NCI-H146 (cell line): Measurements from ENCODE around the gene FAM53B.
A peak's percentile ranks its signal among the peaks of the same experiment; 100 is the strongest.
"Not testable (repeated sequence)": the region's sequence is repeated elsewhere in the genome, so short reads cannot be mapped to it uniquely, and the experiment has no call there.

Source experiments
- DNase-seq: peaks from one replicate; lab custom pipeline; 2025; lab: John Stamatoyannopoulos, UW

FAM53B gene, protein sequence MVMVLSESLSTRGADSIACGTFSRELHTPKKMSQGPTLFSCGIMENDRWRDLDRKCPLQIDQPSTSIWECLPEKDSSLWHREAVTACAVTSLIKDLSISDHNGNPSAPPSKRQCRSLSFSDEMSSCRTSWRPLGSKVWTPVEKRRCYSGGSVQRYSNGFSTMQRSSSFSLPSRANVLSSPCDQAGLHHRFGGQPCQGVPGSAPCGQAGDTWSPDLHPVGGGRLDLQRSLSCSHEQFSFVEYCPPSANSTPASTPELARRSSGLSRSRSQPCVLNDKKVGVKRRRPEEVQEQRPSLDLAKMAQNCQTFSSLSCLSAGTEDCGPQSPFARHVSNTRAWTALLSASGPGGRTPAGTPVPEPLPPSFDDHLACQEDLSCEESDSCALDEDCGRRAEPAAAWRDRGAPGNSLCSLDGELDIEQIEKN

DNA sequence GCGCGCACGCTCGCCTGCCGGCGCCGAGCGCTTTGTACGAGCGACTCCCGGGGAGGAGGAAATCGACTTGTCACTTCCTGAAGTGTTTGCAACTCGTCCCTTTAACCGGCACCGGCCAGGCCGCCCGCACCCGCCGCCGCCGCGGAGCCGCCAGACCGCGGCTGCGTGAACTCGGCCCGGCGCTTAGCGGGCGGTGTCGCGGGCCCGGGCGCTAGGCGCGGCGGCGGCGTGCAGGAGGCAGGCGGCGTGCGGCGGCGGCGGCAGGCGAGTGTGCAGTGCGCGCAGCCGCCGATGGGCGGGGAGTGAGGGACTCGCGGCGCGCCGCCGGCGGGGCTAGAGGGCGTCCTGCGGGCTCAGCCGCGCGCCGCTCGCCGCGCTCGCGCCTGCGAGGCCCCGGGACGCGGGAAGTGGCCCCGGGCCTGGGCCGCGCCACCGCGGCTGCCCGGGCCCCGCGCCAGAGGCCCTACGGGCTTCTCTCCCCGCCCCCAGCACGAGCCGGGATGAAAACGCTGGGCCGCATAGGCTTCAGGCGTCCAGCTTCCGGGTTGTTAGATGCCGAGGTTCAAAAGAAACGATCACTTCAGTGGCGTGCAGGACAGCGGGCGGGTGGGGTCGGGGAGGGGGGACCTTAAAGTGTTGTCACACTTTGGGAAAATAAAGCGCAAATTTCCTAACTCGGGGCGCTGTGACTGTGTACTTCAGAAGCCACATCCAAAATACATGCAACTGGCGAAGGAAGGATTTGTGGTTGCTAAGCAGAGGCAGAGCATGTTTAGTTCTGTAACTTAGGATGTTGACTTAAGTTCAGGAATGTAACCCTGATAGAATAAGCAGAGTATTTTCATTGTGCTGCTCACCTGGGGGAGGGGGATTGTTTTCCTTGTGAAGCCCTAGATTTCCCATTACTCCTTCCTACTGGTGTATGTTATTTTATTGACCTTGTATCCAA, at the start of gene FAM53B:
Gene FAM53B (minus strand): TSS at position 277 of the 949 bp plus-strand sequence. CDS start 37,665 bp downstream, outside the sequence.
- peak; percentile 70 for DNase-seq

DNA sequence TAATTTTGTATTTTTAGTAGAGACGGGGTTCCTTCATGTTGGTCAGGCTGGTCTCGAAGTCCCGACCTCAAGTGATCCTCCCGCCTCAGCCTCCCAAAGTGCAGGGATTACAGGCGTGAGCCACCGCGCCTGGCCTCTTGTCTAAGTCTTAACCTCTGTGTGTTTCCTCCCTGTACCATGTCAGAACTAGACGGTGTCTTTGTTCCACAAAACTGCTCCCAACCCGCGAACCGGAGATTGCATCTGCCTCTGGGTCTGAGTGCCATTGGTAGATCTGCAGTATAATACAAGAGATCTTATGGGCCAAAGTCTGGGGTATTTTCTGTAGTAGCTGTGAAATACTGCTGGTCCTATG, 48.8 kb upstream of the FAM53B start:
- DNase-seq, result peak; percentile 1

DNA sequence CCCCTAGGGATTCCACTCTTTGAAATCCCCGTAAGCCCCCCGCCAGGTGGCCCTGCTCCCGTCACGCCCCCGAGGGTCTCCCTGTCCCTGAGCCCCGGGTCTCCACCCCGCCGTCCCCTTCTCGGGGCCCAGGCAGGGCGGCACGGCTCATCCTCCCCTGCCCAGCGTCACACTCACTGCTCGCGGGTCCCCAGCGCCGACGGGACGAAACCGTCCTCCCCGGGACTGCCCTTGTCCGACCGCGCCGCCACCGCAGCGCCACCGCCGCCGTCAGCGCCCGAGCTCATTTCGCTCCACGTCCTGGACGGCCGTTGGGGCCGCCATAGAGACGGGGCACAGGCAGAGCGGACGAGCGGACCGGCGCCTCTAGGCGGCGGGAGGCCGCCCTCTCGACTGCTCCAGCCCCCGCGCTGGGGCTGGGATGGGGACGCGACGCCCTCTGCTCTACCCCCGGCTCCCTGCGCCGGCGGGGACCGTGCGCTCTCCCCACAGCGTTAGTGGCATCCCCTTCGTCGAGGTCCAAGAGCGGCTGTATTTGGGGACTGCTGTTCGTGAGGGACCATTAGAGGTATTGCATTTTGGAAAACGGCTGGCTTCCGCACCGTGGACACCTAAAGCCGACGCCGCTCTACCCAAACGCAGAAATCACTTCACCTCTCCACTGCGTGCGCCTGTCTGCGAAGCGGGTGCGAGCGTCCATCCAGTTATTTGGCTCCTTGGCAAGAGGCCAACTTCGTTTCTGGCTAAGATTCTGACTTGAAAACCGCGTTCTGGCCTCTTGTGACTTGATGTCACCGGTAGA, 47.6 kb upstream of the FAM53B start, which contains the start of gene EEF1AKMT2:
Gene EEF1AKMT2 (minus strand): TSS at position 341 of the 802 bp plus-strand sequence. CDS start 54 bp downstream, at position 287.
- DNase-seq, result peak; percentile 88

DNA sequence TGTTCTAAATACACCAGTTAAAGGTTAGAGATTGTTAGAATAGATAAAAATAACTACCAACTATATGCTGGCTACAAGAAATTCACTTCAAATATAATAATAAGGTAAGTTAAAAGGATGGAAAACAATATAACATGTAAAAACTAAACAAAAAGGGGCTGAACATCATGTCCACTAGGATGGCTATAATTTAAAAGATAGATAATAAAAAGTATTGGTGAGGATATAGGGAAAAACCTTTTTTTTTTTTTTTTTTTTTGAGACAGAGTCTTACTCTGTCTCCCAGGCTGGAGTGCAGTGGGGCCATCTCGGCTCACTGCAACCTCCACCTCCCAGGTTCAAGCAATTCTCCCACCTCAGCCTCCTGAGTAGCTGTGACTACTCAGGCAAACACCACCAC, 38.7 kb upstream of the FAM53B start:
- not testable (repeated sequence) for DNase-seq

DNA sequence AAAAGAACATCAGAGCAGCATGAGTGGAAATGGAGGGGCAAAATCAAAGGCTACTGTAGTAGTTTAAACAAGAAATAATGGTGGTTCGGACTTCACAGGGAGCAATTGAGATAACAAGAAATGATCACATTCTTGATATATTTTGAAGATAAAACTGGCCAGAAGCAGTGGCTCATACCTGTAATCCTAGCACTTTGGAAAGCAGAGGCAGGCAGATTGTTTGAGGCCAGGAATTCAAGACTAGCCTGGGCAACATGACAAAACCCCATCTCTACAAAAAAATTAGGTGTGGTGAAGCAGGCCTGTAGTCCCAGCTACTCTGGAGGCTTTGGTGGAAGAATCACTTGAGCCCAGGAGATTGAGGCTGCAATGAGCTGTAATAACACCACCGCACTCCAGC, 24.6 kb upstream of the FAM53B start:
- DNase-seq, result no peak

DNA sequence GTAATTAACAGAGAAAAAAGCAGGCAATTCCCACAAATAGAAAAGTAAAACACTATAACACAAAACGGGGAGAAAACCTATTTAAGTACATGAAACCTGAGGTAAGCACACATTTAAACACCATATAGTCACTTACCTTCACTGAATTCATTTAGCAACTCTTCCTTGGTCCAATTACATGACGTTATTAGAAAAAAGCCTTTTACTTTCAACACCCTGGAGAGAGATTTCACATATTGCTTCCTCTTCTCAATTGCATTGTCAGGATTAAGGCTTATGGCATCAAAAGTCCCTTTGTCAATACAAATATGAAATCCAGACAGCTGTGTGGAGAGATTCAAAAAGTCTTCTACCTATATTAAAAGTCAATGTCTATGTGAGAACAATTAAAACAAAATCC, 21.1 kb upstream of the FAM53B start:
- DNase-seq, result no peak

DNA sequence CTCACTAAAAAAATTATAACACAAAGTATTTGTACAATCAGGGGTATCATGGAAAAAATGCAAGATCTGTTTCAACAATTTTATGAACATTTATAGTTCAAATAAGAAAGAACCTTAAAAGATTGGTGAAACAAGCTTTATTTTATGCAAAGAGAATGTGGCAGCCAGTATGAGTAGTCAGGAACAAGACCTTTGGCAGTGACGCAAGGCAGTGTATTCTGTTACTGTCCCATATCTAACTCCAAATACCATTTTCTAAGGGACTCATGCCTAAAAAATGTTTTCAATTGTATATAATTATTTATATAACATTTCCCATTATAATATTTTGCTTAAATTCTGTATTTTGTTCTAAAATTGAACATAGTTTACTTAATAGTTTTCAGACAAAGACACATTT, 19.1 kb upstream of the FAM53B start:
- DNase-seq, result no peak

DNA sequence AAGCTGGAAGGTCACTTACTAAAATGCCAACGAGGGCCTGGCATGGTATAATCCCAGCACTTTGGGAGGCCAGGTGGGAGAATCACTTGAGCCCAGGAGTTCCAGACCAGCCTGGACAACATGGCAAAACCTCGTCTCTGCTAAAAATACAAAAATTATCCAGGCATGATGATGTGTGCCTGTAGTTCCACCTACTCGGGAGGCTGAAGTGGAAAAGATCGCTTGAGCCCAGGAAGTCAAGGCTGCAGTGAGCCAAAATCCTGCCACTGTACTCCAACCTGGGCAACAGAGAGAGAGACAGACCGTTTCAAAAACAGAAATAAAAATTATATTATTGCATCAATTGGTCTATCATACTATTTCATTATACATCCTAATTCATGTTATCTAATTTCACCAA, 18.1 kb upstream of the FAM53B start:
- DNase-seq, result no peak

DNA sequence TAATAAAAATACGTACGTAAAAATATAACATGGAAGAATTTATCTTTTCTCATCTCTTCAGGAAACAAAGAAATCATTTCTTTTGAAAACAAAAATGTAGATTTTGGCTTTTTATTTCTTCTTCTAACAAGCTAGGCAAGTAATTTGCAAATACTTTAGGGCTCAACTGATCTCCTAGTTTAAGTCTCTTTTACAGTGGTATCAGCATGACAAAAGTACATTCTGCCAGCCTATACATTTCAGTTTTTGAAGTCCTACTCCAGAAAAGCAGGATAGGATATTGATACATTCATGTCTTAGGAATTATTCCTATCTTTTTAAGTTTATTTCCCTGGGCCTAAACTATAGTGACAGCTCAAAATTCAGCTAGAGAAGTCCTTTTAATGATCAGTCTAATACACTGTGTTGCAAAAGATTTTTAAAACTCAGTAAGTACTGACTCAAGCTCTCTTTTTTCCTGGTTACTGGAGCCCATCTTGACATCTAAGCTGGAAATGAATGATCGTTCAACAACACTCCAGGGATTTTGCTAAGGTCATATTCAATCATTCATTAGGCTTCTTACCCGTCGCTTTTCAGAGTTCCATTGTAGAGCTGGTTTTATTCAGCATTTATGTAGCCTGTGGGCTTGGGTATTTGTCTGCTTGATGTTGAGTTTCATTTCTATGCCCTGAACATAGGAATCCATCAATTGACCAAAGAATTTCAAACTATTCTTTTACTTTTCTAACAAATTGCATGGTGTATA, 12.2 kb upstream of the FAM53B start:
- DNase-seq, result no peak

DNA sequence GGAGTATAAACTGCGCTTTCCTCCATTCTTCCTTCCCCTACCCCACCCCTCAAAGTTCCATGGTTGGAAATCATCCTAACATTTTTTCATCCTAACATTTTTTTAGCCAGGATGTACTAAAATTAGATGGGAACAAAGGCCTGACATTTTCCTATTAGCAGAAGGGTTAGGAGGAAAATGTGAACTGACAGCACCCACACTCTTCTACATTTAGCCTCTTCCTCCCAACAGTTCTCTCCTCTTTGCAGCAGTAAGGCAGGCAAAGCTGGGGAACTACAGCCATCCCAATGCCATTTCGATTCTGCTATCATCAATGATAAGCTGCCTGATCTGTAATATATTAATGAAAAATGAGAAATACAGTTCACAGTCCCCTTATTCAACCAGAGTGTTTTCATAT, 11.4 kb upstream of the FAM53B start:
- no peak for DNase-seq

DNA sequence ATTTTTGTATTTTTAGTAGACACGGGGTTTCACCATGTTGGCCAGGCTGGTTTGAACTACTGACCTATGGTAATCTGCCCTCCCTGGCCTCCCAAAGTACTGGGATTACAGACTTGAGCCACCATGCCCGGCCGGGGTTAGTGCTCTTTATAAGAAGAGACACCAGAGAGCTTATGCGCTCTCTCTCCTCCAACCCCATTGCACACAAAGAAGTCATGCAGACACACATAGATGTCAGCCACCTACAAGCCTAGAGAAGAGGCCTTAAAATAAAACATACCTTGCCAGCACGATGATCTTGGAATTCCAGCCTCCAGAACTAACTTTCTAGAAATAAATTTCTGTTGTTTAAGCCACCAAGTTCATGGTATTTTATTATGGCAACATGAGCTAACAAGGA, 10.0 kb upstream of the FAM53B start:
- DNase-seq, result no peak

DNA sequence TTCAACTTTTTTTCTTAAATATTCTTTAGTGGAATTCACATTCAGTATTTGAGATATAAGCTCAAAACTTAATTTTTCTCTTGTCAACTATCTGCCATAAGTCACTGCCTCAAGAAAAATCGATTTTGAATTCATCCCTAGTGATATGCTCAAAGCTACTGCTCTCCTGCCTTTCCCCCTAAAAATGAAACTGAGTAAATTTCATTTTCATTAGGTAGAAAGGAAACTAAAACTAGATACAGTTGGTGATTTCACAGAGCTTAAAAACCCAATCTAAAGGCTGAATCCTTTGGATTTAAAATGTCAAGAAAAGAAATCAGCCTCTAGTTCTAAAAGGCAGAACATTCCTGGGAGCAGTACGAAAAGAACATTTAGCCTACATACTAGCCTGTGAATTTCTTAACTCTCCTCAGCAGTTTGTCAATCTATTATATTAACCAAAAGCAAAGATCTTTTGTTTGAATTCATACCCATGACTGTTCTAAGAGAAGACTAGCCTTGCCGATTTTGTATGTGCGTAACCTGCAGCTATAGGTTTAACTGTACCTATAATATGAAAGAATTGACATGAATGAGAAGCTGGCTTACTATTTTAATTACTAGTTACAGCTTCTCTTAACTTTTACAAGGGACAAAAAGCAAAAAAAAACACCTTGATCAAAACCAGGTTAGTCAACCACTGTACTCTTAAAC, 4.9 kb upstream of the FAM53B start:
- DNase-seq, result no peak

DNA sequence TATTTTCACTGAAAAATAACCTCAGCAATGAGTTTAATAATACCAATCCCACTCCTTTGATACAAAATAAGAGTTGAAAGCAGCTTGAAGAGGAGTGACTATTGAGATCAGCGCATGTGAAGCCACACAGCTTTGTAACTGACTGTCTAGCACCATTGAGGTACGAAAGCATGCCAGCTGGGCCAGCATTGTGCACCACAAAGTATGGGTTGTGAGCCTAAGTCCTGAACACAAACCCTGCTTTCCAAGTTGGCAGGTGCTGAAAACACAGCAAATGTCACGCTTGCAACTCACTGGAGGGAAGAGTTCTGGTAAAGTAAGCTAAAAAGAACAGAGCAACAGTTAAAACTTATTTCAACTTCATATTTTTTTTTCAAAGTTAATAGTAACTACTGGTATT, 4.0 kb upstream of the FAM53B start:
- no peak for DNase-seq

DNA sequence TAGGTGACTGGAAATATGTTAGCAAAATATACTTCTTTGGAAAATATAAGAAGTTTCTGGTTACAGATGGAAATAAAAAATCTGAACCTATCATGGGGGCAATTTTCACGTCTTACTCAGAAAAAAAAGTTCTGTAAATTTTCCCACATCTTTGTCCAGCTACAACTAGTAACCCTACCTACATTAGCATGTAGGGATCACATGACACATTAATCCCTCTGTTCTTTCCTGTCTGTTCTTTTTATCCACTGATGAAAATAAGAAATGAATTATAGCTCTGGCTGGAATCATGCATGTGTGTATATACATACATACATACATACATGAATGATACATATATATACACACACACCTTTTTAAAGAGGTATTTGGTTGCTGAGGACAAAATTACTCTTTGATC, 3.6 kb upstream of the FAM53B start:
- no peak for DNase-seq

DNA sequence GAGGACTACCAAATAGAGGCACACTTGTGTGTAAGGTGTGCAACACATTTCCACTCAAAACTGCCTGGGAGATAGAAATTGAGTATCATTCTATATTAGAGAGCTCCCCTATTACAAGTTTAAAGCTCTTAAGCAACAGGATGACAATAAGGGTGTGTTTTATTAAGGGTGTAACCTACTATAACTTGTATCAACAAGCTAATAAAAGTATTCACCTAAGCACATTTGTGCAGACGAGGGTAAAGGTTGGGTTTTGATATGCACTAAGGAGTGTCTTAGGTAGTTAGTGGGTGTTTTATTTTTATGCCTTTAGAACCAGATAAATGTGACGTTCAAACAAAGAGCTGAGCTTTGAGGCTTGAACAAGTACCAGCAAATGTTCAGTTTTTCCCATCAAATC, 2.8 kb upstream of the FAM53B start:
- no peak for DNase-seq

DNA sequence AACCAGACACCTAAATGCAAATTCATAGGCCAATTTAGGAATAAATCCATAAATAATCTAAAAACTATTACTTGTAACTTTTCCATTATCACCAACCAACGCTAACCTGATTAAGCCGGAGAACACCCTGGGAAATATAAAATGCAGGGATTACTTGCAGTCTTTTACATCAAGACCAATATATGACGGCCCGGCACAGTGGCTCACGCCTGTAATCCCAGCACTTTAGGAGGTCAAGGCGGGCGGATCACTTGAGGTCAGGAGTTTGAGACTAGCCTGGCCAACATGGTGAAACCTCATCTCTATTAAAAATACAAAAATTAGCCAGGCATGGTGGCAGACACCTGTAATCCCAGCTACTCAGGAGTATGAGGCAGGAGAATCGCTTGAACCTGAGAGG, 2.3 kb upstream of the FAM53B start:
- DNase-seq, result not testable (repeated sequence)

DNA sequence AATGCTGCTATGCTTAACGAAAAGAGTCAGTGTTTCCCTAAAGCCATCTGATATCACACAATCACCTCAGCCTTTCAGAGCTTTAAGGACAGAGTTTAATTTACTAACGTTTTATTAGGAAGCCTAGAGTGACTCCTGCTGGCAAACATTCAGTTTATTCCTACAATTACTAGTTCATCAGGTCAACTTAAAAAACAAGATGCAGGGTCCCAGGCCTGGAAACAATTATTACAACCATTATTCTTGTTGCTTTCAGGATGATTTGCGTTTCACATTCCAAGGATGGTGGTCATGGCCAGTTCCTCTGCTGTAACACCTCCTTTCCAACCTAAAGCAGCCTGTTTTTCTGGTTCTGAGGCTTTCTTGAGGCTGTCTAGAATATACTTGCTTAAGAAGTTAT, 1.5 kb upstream of the FAM53B start:
- peak; percentile 32 for DNase-seq

DNA sequence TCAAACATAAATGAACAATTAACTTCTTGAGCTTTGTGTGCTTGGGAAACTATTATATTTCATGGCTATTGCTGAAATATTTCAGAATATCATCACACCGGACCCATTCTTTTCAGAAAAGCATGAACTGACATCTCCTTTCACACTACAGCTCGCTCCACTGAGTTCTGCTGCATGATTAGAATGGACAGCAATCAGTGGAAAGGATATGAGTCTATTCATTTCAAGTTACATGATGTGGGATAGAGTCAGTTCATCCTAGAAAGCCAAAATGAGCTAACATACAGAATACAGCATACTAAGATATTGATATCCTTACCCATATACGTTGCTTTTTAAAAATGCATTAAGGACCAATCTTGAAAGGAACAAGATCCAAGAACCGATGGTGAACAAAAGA, 1.1 kb upstream of the FAM53B start:
- DNase-seq, result no peak

DNA sequence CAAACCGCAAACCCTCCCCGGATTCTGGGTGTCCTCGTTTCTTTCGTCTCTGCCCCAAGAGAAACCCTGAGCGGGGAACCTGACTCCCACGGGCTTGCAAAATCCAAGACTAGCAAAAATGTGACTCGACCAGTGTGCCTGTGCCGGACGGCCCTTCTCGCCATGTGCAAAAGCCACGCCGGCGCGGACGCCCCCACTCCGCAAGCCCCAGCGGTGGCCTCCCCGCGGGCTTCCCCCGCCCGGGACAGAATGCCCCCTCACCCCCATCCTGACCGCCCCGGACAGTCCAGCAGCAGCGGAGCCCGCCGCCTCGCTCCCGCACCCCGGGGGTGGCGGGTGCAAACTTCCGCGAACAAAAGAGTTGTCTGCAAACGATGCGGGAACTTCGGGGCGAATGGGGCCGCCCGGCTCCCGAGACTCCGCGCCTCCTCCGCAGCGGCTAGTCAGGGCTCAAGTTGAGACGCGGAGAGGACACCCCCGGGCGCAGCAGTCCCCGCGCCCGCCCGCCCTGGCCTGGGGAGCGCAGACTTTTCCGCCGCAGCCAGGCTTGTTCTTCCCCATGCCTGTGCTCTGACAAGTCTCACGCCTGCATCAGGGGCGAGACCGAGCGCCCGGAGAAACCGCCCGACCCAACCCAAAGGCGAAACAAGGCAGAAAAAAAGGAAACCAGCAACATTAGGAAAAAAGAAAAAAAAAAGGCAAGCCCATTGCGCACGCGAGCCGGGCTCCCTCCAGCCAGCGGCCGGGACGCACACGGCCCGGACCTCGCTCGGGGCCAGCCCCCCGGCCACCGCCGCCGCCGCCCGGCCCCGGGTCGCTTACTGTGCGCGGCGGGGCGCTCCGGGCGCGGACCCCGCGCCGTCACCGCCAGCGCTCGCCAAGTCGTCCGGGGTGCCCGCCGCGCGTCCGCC, 732 bp downstream of the FAM53B start:
- DNase-seq, result peak; percentile 45
